ENCODE results near the gene PRKAA1.
A peak's percentile ranks its signal among the peaks of the same experiment; 100 is the strongest.

Gene PRKAA1

DNA sequence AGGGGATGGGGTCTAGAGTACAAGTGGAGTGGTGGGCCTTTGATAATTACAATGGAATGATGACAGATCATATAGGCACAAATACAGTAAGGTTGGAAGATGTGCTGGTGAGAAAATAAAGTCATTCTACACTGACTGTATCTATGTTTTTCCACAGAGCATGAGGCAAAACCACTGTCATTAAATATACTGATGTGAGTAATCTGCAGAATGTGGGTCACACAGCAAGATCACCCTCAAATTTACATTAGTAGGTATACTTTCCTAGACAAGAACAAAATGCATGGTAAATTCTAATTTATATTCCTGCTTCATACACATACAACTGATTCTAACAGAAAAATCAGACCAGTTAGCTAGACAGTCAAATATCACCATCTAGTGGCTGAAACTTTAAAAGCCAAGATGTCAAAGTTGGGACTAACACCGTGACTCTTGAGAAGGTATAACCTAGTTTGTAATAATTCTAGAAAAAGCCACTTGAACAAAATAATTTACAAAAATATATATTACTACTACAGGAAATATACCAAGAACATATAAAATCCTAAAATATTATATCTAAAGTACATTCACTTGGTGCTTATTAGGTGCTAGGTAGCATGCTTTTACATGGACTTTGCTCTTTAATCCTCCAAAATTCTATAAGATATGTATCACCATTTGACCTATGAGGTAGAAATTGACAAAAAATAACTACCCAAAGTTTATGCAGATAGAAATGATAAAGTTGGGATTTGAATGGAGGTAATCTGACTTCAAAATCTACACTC is 61.9 kb downstream of the PRKAA1 start:
- Histone ChIP-seq H3K27ac (replicated peaks) (no peak overlapping the region), H3K27me3 (ENCODE audit: insufficient read depth, poor library complexity, severe bottlenecking) (no peaks in the 10 kb centered on the region), H3K4me3 (replicated peaks; ENCODE audit: insufficient read depth, low read length) (no peak overlapping the region)
- TF ChIP-seq GABPA (IDR thresholded peaks at IDR 0.05; ENCODE audit: low read depth) (no peak), CTCF (IDR thresholded peaks at IDR 0.05; ENCODE audit: insufficient read depth, low read length) (peak; percentile 39)
- peak; percentile 32 to 36 for DNase-seq (ENCODE audit: low read depth in 1 of 2, low spot score in 1 of 2)

GRCh38 chr5:40735609-40736008 is 62.6 kb downstream of the PRKAA1 start:
- Histone ChIP-seq H3K27ac (replicated peaks) (no peak overlapping the region), H3K27me3 (ENCODE audit: insufficient read depth, poor library complexity, severe bottlenecking) (no peaks in the 10 kb centered on the region), H3K4me3 (replicated peaks; ENCODE audit: insufficient read depth, low read length) (no peak overlapping the region)
- no peak for TF ChIP-seq POLR2AphosphoS5 (IDR thresholded peaks at IDR 0.05; ENCODE audit: low read depth)
- TF ChIP-seq GABPA (IDR thresholded peaks at IDR 0.05; ENCODE audit: low read depth), result no peak
- TF ChIP-seq SPI1 (IDR thresholded peaks at IDR 0.05; ENCODE audit: borderline replicate concordance, low read depth), result no peak
- TF ChIP-seq, protein P1, sequence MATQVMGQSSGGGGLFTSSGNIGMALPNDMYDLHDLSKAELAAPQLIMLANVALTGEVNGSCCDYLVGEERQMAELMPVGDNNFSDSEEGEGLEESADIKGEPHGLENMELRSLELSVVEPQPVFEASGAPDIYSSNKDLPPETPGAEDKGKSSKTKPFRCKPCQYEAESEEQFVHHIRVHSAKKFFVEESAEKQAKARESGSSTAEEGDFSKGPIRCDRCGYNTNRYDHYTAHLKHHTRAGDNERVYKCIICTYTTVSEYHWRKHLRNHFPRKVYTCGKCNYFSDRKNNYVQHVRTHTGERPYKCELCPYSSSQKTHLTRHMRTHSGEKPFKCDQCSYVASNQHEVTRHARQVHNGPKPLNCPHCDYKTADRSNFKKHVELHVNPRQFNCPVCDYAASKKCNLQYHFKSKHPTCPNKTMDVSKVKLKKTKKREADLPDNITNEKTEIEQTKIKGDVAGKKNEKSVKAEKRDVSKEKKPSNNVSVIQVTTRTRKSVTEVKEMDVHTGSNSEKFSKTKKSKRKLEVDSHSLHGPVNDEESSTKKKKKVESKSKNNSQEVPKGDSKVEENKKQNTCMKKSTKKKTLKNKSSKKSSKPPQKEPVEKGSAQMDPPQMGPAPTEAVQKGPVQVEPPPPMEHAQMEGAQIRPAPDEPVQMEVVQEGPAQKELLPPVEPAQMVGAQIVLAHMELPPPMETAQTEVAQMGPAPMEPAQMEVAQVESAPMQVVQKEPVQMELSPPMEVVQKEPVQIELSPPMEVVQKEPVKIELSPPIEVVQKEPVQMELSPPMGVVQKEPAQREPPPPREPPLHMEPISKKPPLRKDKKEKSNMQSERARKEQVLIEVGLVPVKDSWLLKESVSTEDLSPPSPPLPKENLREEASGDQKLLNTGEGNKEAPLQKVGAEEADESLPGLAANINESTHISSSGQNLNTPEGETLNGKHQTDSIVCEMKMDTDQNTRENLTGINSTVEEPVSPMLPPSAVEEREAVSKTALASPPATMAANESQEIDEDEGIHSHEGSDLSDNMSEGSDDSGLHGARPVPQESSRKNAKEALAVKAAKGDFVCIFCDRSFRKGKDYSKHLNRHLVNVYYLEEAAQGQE (IDR thresholded peaks at IDR 0.05; ENCODE audit: insufficient replicate concordance, low read depth), result no peak
- no peak for TF ChIP-seq CTCF (IDR thresholded peaks at IDR 0.05; ENCODE audit: insufficient read depth, low read length)
- DNase-seq (ENCODE audit: low read depth in 1 of 2, low spot score in 1 of 2), result no peak

DNA sequence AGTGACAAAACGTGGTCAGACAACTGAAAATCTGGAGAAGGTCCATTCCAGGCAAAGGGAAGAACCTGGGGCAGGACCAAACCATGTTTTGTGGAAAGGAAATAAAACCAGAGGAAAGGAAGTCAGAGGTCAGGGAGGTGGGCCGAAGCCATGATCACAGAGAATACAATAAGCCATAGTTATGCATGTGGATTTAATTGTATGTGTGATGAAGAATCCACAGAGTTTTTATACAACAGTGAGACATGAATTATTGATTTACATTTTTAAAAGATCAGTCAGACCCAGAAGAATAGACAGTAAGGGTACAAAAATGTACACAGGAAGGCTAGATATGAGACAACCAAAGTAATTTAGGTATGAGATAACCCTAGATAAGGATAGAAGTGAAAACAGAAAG is 63.2 kb downstream of the PRKAA1 start:
- no peak for DNase-seq (ENCODE audit: low read depth in 1 of 2, low spot score in 1 of 2)
- TF ChIP-seq CTCF (IDR thresholded peaks at IDR 0.05; ENCODE audit: insufficient read depth, low read length) (no peak), SPI1 (IDR thresholded peaks at IDR 0.05; ENCODE audit: borderline replicate concordance, low read depth) (no peak), GABPA (IDR thresholded peaks at IDR 0.05; ENCODE audit: low read depth) (no peak)
- TF ChIP-seq, protein P1 (IDR thresholded peaks at IDR 0.05; ENCODE audit: insufficient replicate concordance, low read depth), result no peak
- Histone ChIP-seq H3K4me3 (replicated peaks; ENCODE audit: insufficient read depth, low read length) (no peak overlapping the region), H3K27me3 (ENCODE audit: insufficient read depth, poor library complexity, severe bottlenecking) (no peaks in the 10 kb centered on the region), H3K27ac (replicated peaks) (no peak overlapping the region)
